Eye (tissue), 1 donor: ENCODE results near the gene KRAS.

Experiments used
- DNase-seq: peaks from one replicate; pipeline ENCODE4 v3.0.0-alpha.2; 2015

KRAS gene

DNA sequence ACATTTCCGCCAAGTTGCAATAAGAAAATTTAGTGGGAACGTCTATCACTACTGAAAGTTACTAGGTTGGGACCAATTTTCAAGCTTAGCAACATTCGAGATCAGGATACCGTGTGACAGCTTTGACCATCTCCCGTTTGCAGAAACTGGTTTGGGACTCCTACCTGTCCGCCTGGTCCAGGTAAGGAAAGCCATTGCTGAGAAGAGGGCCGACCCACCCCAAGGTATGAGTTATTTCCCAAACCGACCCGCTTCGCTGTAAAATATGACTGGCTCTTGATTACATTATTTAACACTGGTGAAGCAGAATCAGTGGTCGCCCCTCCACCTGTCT, 56.0 kb downstream of the KRAS start:
- DNase-seq: no peak

DNA sequence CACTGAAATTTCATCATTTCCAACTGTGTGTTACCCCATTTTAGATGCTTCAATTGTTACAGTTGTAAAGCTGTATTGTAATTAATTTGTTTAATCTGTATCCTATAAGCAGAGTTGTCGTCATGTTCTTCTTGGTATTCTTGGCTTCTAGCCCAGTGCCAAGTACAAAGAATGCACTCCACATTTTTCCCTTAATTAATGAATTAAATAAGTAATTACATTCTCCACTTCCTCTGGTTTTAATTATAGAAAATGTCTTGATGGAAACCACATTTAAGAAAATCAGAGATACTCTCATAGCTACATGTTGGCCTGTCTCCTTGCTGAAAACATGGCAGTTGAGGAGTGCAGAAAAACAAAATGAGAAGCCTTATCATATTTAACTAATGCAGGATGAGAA, 56.5 kb downstream of the KRAS start:
- peak; percentile 62 for DNase-seq

DNA sequence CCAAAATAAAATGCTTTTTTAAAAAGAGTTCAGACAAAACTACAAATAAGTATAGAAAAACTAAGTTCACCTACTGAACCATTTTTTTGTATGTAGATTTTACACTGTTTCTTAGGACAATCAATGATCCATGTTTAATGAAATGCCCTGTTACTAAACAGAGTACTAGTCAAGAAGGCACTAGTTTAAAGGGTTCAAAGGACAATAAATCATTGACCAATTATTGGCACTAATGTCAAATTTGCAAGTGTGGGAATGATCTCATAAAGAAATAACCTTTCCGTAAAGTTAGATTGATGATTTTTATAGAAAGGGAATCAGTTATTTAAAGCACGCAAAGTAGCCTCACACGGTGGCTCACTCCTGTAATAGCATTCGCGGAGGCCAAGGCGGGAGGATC, 59.9 kb downstream of the KRAS start:
- DNase-seq: no peak

DNA sequence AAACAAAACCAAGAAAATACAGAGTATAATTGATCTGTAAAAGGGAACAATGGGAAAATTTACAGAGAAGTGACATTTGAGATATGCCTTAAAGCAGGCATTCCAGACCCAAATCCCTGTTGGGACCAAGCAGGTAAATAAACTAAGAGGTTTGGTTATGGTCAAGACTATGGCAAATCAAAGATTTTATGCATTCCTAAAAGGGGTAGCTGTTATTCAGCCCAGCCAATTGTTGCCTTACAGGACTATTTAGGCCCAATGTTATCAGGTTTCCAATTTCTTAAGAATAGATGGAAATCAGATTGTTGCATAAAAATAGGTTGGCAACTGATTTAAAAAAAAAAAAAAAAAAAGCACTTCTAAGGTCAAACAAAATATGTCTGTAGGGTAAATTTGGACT, 61.1 kb downstream of the KRAS start:
- DNase-seq: no peak

DNA sequence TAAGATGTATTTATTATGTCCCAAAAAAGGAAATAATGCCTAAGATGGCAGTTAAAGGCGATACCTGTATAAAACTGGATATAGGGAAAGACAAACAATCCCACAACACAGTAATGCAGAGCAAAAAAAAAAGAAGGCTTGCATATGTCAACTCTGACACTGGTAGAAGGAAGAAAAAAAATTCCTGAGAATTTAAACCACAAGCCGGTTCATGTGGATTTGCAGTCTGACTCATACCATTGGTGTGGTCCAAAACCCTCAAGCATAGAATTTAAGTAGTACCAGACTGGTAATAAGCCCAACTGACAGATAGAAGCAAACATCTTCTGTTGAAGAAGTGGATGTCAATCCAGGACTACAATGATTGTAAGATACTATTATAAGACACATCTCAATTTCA, 62.9 kb downstream of the KRAS start:
- no peak for DNase-seq

DNA sequence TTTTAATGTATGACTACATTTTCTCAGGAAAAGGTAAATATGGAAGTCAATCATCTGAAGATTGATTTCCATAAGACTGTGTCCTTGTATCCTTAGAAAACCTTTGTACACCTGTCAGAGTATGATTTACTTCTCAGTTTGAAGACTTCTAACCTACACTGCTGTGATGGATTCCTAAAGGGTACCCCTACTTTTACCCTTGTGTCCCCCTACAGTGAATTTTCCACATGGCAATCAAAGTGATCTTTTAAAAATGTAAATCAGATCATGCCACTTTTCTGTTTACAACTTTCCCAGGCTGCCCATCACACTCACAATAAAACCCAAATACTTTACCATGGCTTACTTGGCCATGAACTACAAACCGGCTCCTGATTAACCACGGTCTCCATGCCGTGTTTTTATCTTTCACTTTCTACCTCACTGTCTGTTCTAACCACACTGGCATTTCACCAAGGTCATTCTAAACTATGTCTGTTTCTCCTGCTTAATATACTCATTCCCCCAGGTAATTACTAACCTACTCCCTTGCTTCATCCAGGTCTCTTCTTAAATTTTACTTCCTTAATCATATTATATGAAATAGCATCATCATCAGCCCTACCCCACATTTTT, 63.8 kb downstream of the KRAS start:
- DNase-seq: no peak

DNA sequence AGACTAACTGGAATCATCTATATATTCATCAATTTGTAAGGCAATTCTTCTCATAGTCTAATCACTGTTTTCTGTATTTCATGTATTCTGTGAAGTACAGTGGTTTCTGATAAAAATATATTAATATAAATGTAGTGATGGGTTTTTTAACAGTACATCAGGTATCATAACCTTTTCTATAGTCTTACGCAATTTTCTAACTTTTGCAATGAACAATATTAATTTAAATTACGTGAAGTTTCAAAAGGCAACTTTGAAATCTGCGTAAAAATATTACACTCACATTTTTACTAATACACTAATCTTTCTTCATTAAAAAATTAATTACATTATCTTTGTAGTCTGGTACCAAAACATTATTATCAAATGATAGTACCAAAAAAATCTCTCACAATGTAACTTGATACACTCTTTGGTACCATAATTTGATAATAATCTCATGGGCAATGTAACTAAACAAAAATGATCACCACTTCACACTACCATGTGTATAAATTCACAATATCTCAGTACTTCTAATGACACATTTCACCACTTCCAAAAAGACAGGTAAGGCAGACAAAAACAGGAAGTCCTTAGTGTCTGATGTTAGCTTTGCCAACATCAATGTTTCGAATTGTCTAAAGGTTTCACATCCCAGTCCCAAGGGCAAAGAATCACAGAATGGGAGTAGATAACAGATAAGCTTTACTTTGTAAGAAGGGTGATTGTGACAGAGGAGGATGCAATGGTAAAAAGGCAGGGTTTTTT, 64.5 kb downstream of the KRAS start:
- no peak for DNase-seq

DNA sequence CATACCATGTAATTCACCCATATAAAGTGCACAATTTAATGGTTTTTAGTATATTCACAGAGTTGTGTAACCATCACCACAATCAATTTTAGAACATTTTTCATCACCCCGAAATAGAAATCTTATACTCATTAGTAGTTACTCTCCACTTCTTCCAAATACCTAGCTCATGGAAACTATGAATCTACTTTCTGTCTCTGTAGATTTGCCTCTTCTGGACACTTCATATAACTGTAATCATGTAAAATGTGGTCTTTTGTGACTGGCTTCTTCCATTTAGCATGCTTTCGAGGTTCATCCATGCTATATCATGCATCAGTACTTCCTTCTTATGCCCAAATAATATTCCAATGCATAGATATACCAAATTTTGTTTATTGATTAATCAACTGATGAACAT, 66.6 kb downstream of the KRAS start:
- no peak for DNase-seq

DNA sequence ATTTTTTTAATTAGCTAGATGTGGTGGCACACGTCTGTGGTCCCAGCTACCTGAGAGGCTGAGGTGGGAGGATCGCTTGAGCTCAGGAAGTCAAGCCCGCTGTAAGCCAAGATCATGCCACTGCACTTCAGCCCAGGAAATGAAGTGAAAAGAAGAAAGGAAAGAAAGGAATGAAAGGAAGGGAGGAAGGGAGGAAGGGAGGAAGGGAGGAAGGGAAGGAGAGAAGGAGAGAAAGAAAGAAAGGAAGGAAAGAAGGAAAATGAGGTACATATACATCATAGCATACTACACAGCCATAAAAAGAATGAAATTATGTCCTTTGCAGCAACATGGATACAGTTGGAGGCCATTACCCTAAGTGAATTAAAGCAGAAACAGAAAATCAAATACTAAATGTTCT, 68.0 kb downstream of the KRAS start:
- no peak for DNase-seq

DNA sequence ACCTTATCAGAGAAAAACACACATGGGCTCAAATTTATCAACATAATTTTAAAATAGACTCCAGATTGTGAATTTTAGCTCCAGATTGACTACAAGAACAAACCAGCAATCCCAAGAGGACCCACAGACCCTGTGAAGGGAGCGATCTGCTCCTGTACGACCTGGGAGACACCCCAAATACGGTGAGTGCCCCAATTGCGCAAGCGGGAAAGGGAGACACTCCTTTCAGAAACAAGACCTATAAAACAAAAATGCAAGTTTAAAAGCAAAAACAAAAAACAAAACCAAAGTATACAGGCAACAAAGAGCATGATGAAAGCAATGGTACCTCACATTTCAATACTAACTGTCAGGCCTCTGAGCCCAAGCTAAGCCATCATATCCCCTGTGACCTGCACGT, 87.9 kb downstream of the KRAS start:
- DNase-seq: no peak

DNA sequence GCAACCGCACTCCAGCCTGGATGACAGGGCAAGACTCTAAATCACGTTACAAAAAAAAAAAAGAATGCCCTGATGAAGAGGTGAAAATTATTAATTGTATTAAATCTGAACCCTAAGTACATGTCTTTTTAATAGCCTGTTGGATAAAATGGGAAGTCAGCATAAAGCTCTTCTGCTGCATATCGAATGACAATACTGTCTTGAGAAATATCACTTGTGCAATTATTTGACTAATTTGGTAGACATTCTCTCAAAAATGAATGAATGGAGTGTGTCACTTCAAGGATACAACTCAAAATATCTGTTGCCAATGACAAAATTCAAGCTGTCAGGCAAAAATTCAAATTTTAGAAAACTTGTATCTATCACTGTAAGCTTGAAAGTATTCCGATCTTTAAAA, 94.7 kb downstream of the KRAS start:
- no peak for DNase-seq

DNA sequence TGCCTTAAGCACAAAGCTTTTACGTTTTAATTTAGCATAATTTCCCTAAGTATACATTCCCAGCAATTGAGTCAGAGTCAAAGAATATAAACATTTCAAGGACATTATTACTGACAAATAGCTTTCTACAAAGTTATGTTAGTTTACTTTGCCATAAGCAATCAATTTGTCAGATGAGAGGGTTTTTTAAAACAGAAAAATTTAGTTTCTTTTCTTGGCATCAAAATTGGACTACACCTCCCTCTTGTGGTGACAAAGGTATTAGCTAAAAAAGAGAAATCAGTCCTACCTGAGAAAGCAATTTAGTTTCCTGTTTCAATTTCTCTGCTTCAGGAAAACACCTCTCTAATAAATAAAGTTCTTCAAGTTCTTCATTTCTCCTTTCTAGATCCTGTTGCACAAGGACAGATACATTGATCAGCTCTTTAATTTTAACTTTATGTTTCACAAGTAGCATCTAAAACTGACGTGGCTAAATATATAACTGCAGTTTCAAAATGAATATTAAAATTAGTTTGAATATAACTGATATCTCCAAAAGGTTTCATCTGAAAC, 95.6 kb downstream of the KRAS start:
- peak; percentile 50 for DNase-seq
